Mesendoderm (in vitro differentiated cells): ENCODE measurements around the gene CFAP91.

ENCODE experiments used
- DNase-seq: peaks from one replicate; pipeline ENCODE4 v3.0.0; 2013
- H2AK5ac ChIP-seq: 2 replicates; pipeline ENCODE4 v1.6.1; 2013; ENCODE audit warnings: low read length, inconsistent platforms
- H2BK120ac ChIP-seq: 2 replicates; pipeline ENCODE4 v1.6.1; 2013; ENCODE audit warnings: low read depth, mild to moderate bottlenecking, low read length, moderate library complexity, mixed read lengths
- H2BK15ac ChIP-seq: replicated peaks from 2 replicates; pipeline ENCODE4 v1.6.1; 2013; ENCODE audit warnings: low read depth, mild to moderate bottlenecking, moderate library complexity
- H2BK5ac ChIP-seq: 2 replicates; pipeline ENCODE4 v1.6.1; 2013; ENCODE audit warnings: low read length, inconsistent platforms
- H3K18ac ChIP-seq: 2 replicates; pipeline ENCODE4 v1.6.1; 2013; ENCODE audit warnings: mild to moderate bottlenecking, low read length, mixed read lengths
- H3K23ac ChIP-seq: one replicate; pipeline ENCODE4 v1.6.1; 2013; ENCODE audit warnings: low read length
- H3K27ac ChIP-seq: 2 replicates; pipeline ENCODE4 v1.5.1; 2013; ENCODE audit warnings: low read depth, mild to moderate bottlenecking, inconsistent platforms, low read length, moderate library complexity
- H3K27me3 ChIP-seq: 2 replicates; pipeline ENCODE4 v1.6.1; 2013; ENCODE audit warnings: low read length, control low read depth, mild to moderate bottlenecking, inconsistent platforms; ENCODE audit not compliant: insufficient read depth, poor library complexity
- H3K36me3 ChIP-seq: 2 replicates; pipeline ENCODE4 v1.6.1; 2013; ENCODE audit warnings: low read length, inconsistent platforms; ENCODE audit not compliant: control insufficient read depth, insufficient read depth
- H3K4ac ChIP-seq: one replicate; pipeline ENCODE4 v1.6.1; 2013; ENCODE audit warnings: low read depth, mild to moderate bottlenecking, low read length, moderate library complexity
- H3K4me1 ChIP-seq: 2 replicates; pipeline ENCODE4 v1.6.1; 2013; ENCODE audit warnings: low read depth, low read length, inconsistent platforms; ENCODE audit not compliant: control insufficient read depth
- H3K4me2 ChIP-seq: 2 replicates; pipeline ENCODE4 v1.6.1; 2013; ENCODE audit warnings: low read length
- H3K4me3 ChIP-seq: 2 replicates; pipeline ENCODE4 v1.5.1; 2013; ENCODE audit warnings: mild to moderate bottlenecking, low read length
- H3K56ac ChIP-seq: one replicate; pipeline ENCODE4 v1.6.1; 2013; ENCODE audit warnings: low read length
- H3K79me1 ChIP-seq: 2 replicates; pipeline ENCODE4 v1.6.1; 2013; ENCODE audit warnings: low read length, inconsistent platforms
- H3K79me2 ChIP-seq: 2 replicates; pipeline ENCODE4 v1.6.1; 2013; ENCODE audit warnings: mild to moderate bottlenecking, low read length; ENCODE audit not compliant: control insufficient read depth, insufficient read depth
- H3K9ac ChIP-seq: 2 replicates; pipeline ENCODE4 v1.6.1; 2013; ENCODE audit warnings: low read length, inconsistent platforms
- H4K5ac ChIP-seq: one replicate; pipeline ENCODE4 v1.6.1; 2013; ENCODE audit warnings: low read length
- H4K8ac ChIP-seq: one replicate; pipeline ENCODE4 v1.6.1; 2013; ENCODE audit warnings: low read depth, mild to moderate bottlenecking, control low read depth, low read length, moderate library complexity
- WGBS: extraction: QIAGEN DNeasy Blood & Tissue Kit; methylation state at CpG from one replicate; pipeline ENCODE4 v1.1.7; 2013; ENCODE audit warnings: low lambda C conversion rate, missing lambda C conversion rate; ENCODE audit not compliant: insufficient coverage; ENCODE audit errors: extremely low coverage; 5-methylcytosine and 5-hydroxymethylcytosine counted together

The CFAP91 gene

GRCh38 chr3:119700920-119701734 is 1.7 kb upstream of the CFAP91 start:
- Histone ChIP-seq H3K4me1 (peaks cover 2% of the 10 kb centered on the region), H2BK120ac (no peak overlapping the region), H3K9ac (no peak overlapping the region), H3K4ac (peak overlapping the region; percentile 36), H4K5ac (no peak overlapping the region), H3K27me3 (peaks cover 6% of the 10 kb centered on the region), H3K36me3 (no peaks in the 10 kb centered on the region), H3K27ac (no peak overlapping the region), H3K23ac (no peak overlapping the region), H3K4me2 (no peak overlapping the region), H3K18ac (no peak overlapping the region), H3K56ac (no peak overlapping the region), H3K79me2 (no peaks in the 10 kb centered on the region), H3K4me3 (no peak overlapping the region), H2BK5ac (no peak overlapping the region), H2AK5ac (no peak overlapping the region), H2BK15ac (no peak overlapping the region), H3K79me1 (no peaks in the 10 kb centered on the region), H4K8ac (no peak overlapping the region)
- DNase-seq, result no peak
- WGBS, result no CpG with 5 or more reads among the region's 22 CpGs

- Histone ChIP-seq H3K4me2 (no peak overlapping the region), H3K27me3 (peaks cover 6% of the 10 kb centered on the region), H3K36me3 (no peaks in the 10 kb centered on the region), H3K4ac (no peak overlapping the region), H3K4me3 (no peak overlapping the region), H3K79me1 (no peaks in the 10 kb centered on the region), H2AK5ac (no peak overlapping the region), H4K5ac (no peak overlapping the region), H3K9ac (no peak overlapping the region), H2BK5ac (no peak overlapping the region), H3K18ac (no peak overlapping the region), H2BK120ac (no peak overlapping the region), H3K79me2 (no peaks in the 10 kb centered on the region), H3K27ac (no peak overlapping the region), H3K56ac (no peak overlapping the region), H3K23ac (no peak overlapping the region), H4K8ac (no peak overlapping the region), H2BK15ac (no peak overlapping the region), H3K4me1 (peaks cover 2% of the 10 kb centered on the region)
- DNase-seq, result no peak
- no CpG with 5 or more reads among the region's 8 CpGs for WGBS
Measured at GRCh38 chr3:119703820-119704531, 1.2 kb downstream of the CFAP91 start.

GRCh38 chr3:119715105-119715504 is 12.3 kb downstream of the CFAP91 start:
- Histone ChIP-seq H4K5ac (no peak overlapping the region), H3K18ac (no peak overlapping the region), H2BK15ac (no peak overlapping the region), H3K9ac (no peak overlapping the region), H2BK5ac (no peak overlapping the region), H3K79me2 (no peaks in the 10 kb centered on the region), H4K8ac (no peak overlapping the region), H3K27ac (no peak overlapping the region), H3K36me3 (no peaks in the 10 kb centered on the region), H3K4me1 (no peaks in the 10 kb centered on the region), H2BK120ac (no peak overlapping the region), H3K27me3 (no peaks in the 10 kb centered on the region), H3K4me2 (no peak overlapping the region), H2AK5ac (no peak overlapping the region), H3K4ac (no peak overlapping the region), H3K4me3 (no peak overlapping the region), H3K23ac (no peak overlapping the region), H3K56ac (no peak overlapping the region), H3K79me1 (no peaks in the 10 kb centered on the region)
- DNase-seq, result no peak
- no CpG with 5 or more reads among the region's 2 CpGs for WGBS

GRCh38 chr3:119716998-119717397 is 14.2 kb downstream of the CFAP91 start:
- DNase-seq, result no peak
- H3K56ac ChIP-seq, result no peak overlapping the region
- H3K79me1 ChIP-seq, result no peaks in the 10 kb centered on the region
- no peaks in the 10 kb centered on the region for H3K79me2 ChIP-seq
- no peak overlapping the region for H3K4ac ChIP-seq
- H3K4me1 ChIP-seq, result no peaks in the 10 kb centered on the region
- H3K4me2 ChIP-seq, result no peak overlapping the region
- H4K8ac ChIP-seq, result no peak overlapping the region
- no peak overlapping the region for H2BK120ac ChIP-seq
- no peak overlapping the region for H2BK15ac ChIP-seq
- H3K36me3 ChIP-seq, result no peaks in the 10 kb centered on the region
- H3K4me3 ChIP-seq, result no peak overlapping the region
- H3K27me3 ChIP-seq, result no peaks in the 10 kb centered on the region
- H2BK5ac ChIP-seq, result no peak overlapping the region
- no peak overlapping the region for H3K23ac ChIP-seq
- no CpG with 5 or more reads among the region's 3 CpGs for WGBS
- no peak overlapping the region for H3K27ac ChIP-seq
- H3K9ac ChIP-seq, result no peak overlapping the region
- H4K5ac ChIP-seq, result no peak overlapping the region
- H2AK5ac ChIP-seq, result no peak overlapping the region
- H3K18ac ChIP-seq, result no peak overlapping the region

GRCh38 chr3:119717520-119717919 is 14.7 kb downstream of the CFAP91 start:
- Histone ChIP-seq H2AK5ac (no peak overlapping the region), H3K4me2 (no peak overlapping the region), H3K18ac (no peak overlapping the region), H3K4ac (no peak overlapping the region), H3K27ac (no peak overlapping the region), H3K27me3 (no peaks in the 10 kb centered on the region), H3K9ac (no peak overlapping the region), H4K5ac (no peak overlapping the region), H3K36me3 (no peaks in the 10 kb centered on the region), H3K4me3 (no peak overlapping the region), H3K56ac (no peak overlapping the region), H4K8ac (no peak overlapping the region), H3K79me1 (no peaks in the 10 kb centered on the region), H2BK120ac (no peak overlapping the region), H2BK15ac (no peak overlapping the region), H2BK5ac (no peak overlapping the region), H3K23ac (no peak overlapping the region), H3K4me1 (no peaks in the 10 kb centered on the region), H3K79me2 (no peaks in the 10 kb centered on the region)
- WGBS, result no CpG with 5 or more reads among the region's 5 CpGs
- no peak for DNase-seq
